CD4-positive, alpha-beta T cell treated with Interferon alpha-2 for 1 hour (primary cell): ENCODE measurements around the gene CCNI.
"Not testable (repeated sequence)": the region's sequence is repeated elsewhere in the genome, so short reads cannot be mapped to it uniquely, and the experiment has no call there.

Source experiments
- DNase-seq, 2 donors: peaks; one replicate each; pipeline ENCODE4 v3.0.0-alpha.2; 2020 to 2022

Gene CCNI

GRCh38 chr4:77080806-77081205 lies 5.0 kb upstream of the CCNI start:
- DNase-seq: not testable (repeated sequence)

- DNase-seq: no peak
Measured at GRCh38 chr4:77079281-77079680, 3.5 kb upstream of the CCNI start.

- no peak for DNase-seq
Measured at GRCh38 chr4:77078401-77078800, 2.6 kb upstream of the CCNI start.

GRCh38 chr4:77076889-77077635 lies 1.3 kb upstream of the CCNI start:
- DNase-seq: peak in 1 of 2 donors; percentile 21

GRCh38 chr4:77074981-77075855 lies 571 bp downstream of the CCNI start:
- DNase-seq: peak; percentile 88 to 90

GRCh38 chr4:77074381-77074831 lies 1.4 kb downstream of the CCNI start:
- no peak for DNase-seq

- no peak for DNase-seq
Measured at GRCh38 chr4:77073981-77074380, 1.8 kb downstream of the CCNI start.

- DNase-seq: peak in 1 of 2 donors; percentile 25
Measured at GRCh38 chr4:77073106-77073809, 2.5 kb downstream of the CCNI start.

- DNase-seq: peak; percentile 78 to 82
Measured at GRCh38 chr4:77072195-77072753, 3.5 kb downstream of the CCNI start.

GRCh38 chr4:77069514-77069913 lies 6.3 kb downstream of the CCNI start:
- not testable (repeated sequence) for DNase-seq

- DNase-seq: no peak
Measured at GRCh38 chr4:77065382-77065781, 10.4 kb downstream of the CCNI start.

- no peak for DNase-seq
Measured at GRCh38 chr4:77062856-77063255, 12.9 kb downstream of the CCNI start.

GRCh38 chr4:77052352-77052751 lies 23.4 kb downstream of the CCNI start:
- DNase-seq: peak; percentile 53 to 70

- no peak for DNase-seq
Measured at GRCh38 chr4:77050962-77051361, 24.8 kb downstream of the CCNI start.

GRCh38 chr4:77047037-77047436 lies 28.8 kb downstream of the CCNI start:
- DNase-seq: peak in 1 of 2 donors; percentile 32

- DNase-seq: no peak
Measured at GRCh38 chr4:77045490-77045889, 30.3 kb downstream of the CCNI start.

GRCh38 chr4:77044461-77045150 lies 31.2 kb downstream of the CCNI start:
- DNase-seq: peak in 1 of 2 donors; percentile 63

- DNase-seq: no peak
Measured at GRCh38 chr4:77043507-77044136, 32.2 kb downstream of the CCNI start.

- no peak for DNase-seq
Measured at GRCh38 chr4:77040854-77041725, 34.7 kb downstream of the CCNI start.

- no peak for DNase-seq
Measured at GRCh38 chr4:77040270-77040669, 35.5 kb downstream of the CCNI start.

GRCh38 chr4:77039796-77040195 lies 36.0 kb downstream of the CCNI start:
- DNase-seq: no peak
